Thyroid gland (tissue), 4 donors: ENCODE data around the gene DOCK3. TPM values are rescaled to one million over a fixed set of nuclear protein-coding genes. Genes with fewer than 3 reads are reported as not detected.
"Not testable (repeated sequence)": the region's sequence is repeated elsewhere in the genome, so short reads cannot be mapped to it uniquely, and the experiment has no call there.

Experiments used
- DNase-seq, 2 donors: peaks; one replicate each; pipeline ENCODE4 v3.0.0-alpha.2; 2019
- H3K27ac ChIP-seq, 3 donors: fragments of 200-600 bp; sonication (generic); 1 replicate in 2 of 3; 2 replicates in 1 of 3; pipeline ENCODE4 v1.5.1; 2016 to 2019; ENCODE audit warnings: mild to moderate bottlenecking in 1 of 3, moderate library complexity in 1 of 3
- H3K27me3 ChIP-seq: fragments of 200-600 bp; sonication (generic); one replicate; pipeline ENCODE4 v1.5.1; 2019
- H3K36me3 ChIP-seq, 2 donors: fragments of 200-600 bp; sonication (generic); one replicate each; pipeline ENCODE4 v1.5.1; 2016 to 2019
- H3K4me1 ChIP-seq, 2 donors: fragments of 200-600 bp; sonication (generic); one replicate each; pipeline ENCODE4 v1.5.1; 2017 to 2019
- H3K4me3 ChIP-seq, 3 donors: fragments of 200-600 bp; sonication (generic); replicated peaks in 1 of 3; 1 replicate in 2 of 3; 2 replicates in 1 of 3; pipeline ENCODE4 v1.5.1; 2016; ENCODE audit warnings: mild to moderate bottlenecking in 1 of 3
- H3K9me3 ChIP-seq: fragments of 200-600 bp; sonication (generic); one replicate; pipeline ENCODE4 v1.5.1; 2017
- POLR2A ChIP-seq, 2 donors: fragments of 450-650 bp; IDR thresholded peaks; one replicate each; pipeline ENCODE4 v1.6.1; 2017; ENCODE audit warnings: antibody characterized with exemption in 2 of 2, mild to moderate bottlenecking in 2 of 2, moderate library complexity in 1 of 2
- WGBS, 2 donors: methylation state at CpG; one replicate each; pipeline ENCODE4 v1.1.5; 2017; 5-methylcytosine and 5-hydroxymethylcytosine counted together
- intact Hi-C: fragments of 100-400 bp; cut with DNase I; formaldehyde crosslinking; loops from one replicate; pipeline ENCODE4 v1.15.1; 2023
- total RNA-seq, 4 donors: library from RNA; depleted of rRNA; stranded (reverse); fragments of >200 nt; gene quantifications; one replicate each; pipeline ENCODE4 v1.2.3, GENCODE V29; 2016
- TF ChIP-seq, protein P1 (sequence below), 6 experiments: fragments of 200-600 bp in 3 of 6; fragments of 450-650 bp in 3 of 6; sonication (generic) in 3 of 6; IDR thresholded peaks; one replicate each; pipeline ENCODE4 v1.5.1; 2016 to 2019; ENCODE audit warnings: antibody characterized with exemption in 6 of 6, mild to moderate bottlenecking in 2 of 6, inconsistent platforms in 1 of 6, moderate library complexity in 1 of 6

The DOCK3 gene
- total RNA-seq, 4 donors from 2014 or later = 15.7 to 54.2 (median 21.1) TPM

DNA sequence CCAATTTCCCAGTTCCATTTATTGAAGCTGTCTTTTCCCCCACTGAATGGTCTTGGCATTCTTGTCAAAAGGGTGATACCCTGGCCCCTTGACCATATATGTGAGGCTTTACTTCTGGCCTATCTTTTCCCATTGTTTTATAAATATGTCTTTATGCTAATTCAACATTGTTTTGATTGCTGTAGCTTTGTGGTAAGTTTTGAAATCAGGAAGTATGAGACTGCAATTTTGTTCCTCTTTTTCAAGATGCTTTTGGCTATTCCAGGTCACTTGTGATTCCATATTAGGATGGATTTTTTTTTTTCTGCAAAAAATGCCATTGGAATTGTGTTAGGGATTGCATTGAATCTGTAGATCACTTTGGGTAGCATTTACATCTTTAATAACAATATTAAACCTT, 569.2 kb downstream of the DOCK3 start:
- H3K36me3 ChIP-seq = no peaks in the 10 kb centered on the region
- H3K27ac ChIP-seq = no peak overlapping the region
- intact Hi-C loops = no loop called here
- DNase-seq = no peak
- no peaks in the 10 kb centered on the region for H3K4me1 ChIP-seq
- TF ChIP-seq POLR2A (IDR thresholded peaks at IDR 0.05) = no peak
- TF ChIP-seq, protein P1, sequence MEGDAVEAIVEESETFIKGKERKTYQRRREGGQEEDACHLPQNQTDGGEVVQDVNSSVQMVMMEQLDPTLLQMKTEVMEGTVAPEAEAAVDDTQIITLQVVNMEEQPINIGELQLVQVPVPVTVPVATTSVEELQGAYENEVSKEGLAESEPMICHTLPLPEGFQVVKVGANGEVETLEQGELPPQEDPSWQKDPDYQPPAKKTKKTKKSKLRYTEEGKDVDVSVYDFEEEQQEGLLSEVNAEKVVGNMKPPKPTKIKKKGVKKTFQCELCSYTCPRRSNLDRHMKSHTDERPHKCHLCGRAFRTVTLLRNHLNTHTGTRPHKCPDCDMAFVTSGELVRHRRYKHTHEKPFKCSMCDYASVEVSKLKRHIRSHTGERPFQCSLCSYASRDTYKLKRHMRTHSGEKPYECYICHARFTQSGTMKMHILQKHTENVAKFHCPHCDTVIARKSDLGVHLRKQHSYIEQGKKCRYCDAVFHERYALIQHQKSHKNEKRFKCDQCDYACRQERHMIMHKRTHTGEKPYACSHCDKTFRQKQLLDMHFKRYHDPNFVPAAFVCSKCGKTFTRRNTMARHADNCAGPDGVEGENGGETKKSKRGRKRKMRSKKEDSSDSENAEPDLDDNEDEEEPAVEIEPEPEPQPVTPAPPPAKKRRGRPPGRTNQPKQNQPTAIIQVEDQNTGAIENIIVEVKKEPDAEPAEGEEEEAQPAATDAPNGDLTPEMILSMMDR (IDR thresholded peaks at IDR 0.05) = no peak
- no peaks in the 10 kb centered on the region for H3K9me3 ChIP-seq
- no peak overlapping the region for H3K4me3 ChIP-seq
- H3K27me3 ChIP-seq = no peaks in the 10 kb centered on the region

DNA sequence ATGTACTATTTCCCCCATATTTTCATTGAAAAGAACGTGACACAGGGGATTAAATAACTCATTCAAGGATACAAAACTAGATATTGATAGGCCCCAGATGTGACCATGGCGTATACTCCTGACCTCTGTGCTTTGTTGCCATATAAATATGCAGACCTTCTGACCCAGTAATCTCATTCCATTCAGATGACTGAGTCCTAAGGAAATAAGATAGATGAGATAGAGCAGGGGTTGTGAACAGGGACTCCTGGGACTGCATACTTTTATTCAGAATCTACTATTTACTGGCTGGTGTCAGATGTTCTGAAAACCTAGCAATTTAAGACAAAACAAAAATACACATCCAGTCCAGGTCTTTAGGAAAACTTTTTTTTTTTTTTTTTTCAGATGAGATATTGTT, 571.1 kb downstream of the DOCK3 start:
- 86% methylated on average over 2 of the region's 2 CpGs for WGBS, 2 donors
- intact Hi-C loops = no loop called here
- H3K4me1 ChIP-seq = no peaks in the 10 kb centered on the region
- no peak overlapping the region for H3K27ac ChIP-seq
- H3K4me3 ChIP-seq = no peak overlapping the region
- no peaks in the 10 kb centered on the region for H3K36me3 ChIP-seq
- DNase-seq = no peak
- no peaks in the 10 kb centered on the region for H3K9me3 ChIP-seq
- TF ChIP-seq, protein P1 (IDR thresholded peaks at IDR 0.05) = no peak
- no peak for TF ChIP-seq POLR2A (IDR thresholded peaks at IDR 0.05)
- no peaks in the 10 kb centered on the region for H3K27me3 ChIP-seq

DNA sequence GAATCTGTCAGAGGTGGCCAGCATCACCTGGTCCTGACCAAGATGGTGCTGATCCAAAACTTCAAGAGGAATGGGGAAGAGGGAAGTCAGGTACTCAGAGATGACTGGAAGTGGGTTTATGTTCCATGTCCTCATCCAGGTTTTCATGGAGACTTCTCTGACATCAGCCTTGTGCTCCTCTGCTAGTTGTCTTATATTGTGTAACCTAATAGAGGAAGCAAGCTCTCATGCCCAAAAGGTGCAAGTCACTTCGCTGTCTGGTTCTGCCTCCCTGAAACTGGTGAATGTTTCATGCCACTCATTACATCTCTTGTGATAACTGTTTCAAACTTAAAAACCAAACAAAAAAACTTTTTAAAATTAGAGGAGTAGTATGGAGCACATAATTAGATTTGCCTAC, 583.1 kb downstream of the DOCK3 start:
- Histone ChIP-seq H3K27ac (no peak overlapping the region), H3K36me3 (no peaks in the 10 kb centered on the region), H3K4me3 (no peak overlapping the region), H3K9me3 (no peaks in the 10 kb centered on the region), H3K4me1 (no peaks in the 10 kb centered on the region), H3K27me3 (no peaks in the 10 kb centered on the region)
- no peak for DNase-seq
- TF ChIP-seq POLR2A (IDR thresholded peaks at IDR 0.05) = no peak
- TF ChIP-seq, protein P1 (IDR thresholded peaks at IDR 0.05) = no peak
- 83 to 88% methylated on average over 1 of the region's 1 CpG for WGBS, 2 donors
- intact Hi-C loops = no loop called here

DNA sequence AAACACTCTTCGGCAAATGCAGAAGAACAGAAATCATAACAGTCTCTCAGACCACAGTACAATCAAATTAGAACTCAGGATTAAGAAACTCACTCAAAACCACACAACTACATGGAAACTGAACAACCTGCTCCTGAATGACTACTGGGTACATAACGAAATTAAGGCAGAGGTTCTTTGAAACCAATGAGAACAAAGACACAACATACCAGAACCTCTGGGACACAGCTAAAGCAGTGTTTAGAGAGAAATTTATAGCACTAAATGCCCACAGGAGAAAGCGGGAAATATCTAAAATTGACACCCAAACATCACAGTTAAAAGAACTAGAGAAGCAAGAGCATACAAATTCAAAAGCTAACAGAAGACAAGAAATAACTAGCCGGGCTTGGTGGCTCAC, 589.4 kb downstream of the DOCK3 start:
- intact Hi-C loops, H3K4me3 ChIP-seq, H3K9me3 ChIP-seq, H3K27me3 ChIP-seq, H3K27ac ChIP-seq, H3K4me1 ChIP-seq, DNase-seq, H3K36me3 ChIP-seq: not testable (repeated sequence)
- 86 to 92% methylated on average over 4 of the region's 4 CpGs for WGBS, 2 donors

DNA sequence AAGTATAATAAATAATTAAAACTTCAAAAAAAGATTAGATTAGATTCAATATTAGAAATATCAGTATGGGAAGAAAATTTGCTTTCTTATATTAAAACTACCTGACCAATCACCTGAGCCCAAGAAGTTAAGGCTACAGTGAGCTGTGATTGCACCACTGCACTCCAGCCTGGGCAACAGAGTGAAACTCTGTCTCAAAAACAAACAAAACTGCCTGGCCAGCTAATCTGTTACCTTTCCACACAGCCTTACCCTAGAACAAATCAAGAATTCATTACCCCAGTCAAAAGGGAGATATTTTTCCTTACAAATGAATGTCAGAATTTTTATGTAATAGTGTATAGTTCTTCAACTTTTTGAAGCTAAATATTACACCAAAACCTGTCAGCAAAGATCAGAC, 593.4 kb downstream of the DOCK3 start:
- Histone ChIP-seq H3K27ac (no peak overlapping the region), H3K4me3 (no peak overlapping the region)
- TF ChIP-seq, protein P1 (IDR thresholded peaks at IDR 0.05) = no peak
- TF ChIP-seq POLR2A (IDR thresholded peaks at IDR 0.05) = no peak

DNA sequence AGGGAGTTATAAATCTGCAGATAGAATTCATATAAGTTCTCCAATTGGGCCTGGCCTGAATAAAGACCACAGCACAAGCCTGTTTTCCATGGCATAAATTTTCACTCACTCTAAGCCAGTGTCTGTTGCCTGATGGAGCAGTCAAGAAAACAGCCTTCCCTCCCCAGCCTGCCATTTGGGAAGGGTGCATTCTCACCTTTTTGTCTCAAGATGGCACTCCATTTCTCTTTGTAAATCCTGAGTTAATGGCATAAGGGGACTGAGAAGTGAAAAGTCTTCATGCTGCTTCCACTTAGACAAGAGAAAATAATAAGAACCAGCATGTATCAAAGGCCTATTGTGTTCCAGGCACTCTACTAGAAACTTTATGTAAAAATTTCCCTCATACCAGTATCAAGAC, 594.7 kb downstream of the DOCK3 start:
- no peak for DNase-seq
- intact Hi-C loops = no loop called here
- no peak overlapping the region for H3K27ac ChIP-seq
- no peaks in the 10 kb centered on the region for H3K27me3 ChIP-seq
- H3K9me3 ChIP-seq = no peaks in the 10 kb centered on the region
- H3K4me1 ChIP-seq = no peaks in the 10 kb centered on the region
- no peaks in the 10 kb centered on the region for H3K36me3 ChIP-seq
- TF ChIP-seq, protein P1 (IDR thresholded peaks at IDR 0.05) = no peak
- no peak for TF ChIP-seq POLR2A (IDR thresholded peaks at IDR 0.05)
- no peak overlapping the region for H3K4me3 ChIP-seq

More for the DNA sequence above, 593.4 kb downstream of the DOCK3 start:
- H3K4me1 ChIP-seq = no peaks in the 10 kb centered on the region
- DNase-seq = peak; percentile 5 to 17
- no peaks in the 10 kb centered on the region for H3K27me3 ChIP-seq
- intact Hi-C loops = no loop called here
- H3K36me3 ChIP-seq = no peaks in the 10 kb centered on the region
- H3K9me3 ChIP-seq = no peaks in the 10 kb centered on the region
